Measurements from ENCODE around the gene TTYH2.

The TTYH2 gene

GRCh38 chr17:74215342-74215727 lies 2.0 kb downstream of the TTYH2 start:
- DNase-seq = no peak

GRCh38 chr17:74216505-74216904 lies 3.1 kb downstream of the TTYH2 start:
- DNase-seq = no peak

GRCh38 chr17:74217037-74217730 lies 3.8 kb downstream of the TTYH2 start:
- no peak for DNase-seq

GRCh38 chr17:74217888-74218287 lies 4.5 kb downstream of the TTYH2 start:
- no peak for DNase-seq

- DNase-seq = no peak
Observed at GRCh38 chr17:74218436-74218835, 5.1 kb downstream of the TTYH2 start.

- DNase-seq = no peak
Observed at GRCh38 chr17:74219576-74220133, 6.3 kb downstream of the TTYH2 start.

GRCh38 chr17:74220219-74220618 lies 6.8 kb downstream of the TTYH2 start:
- no peak for DNase-seq

GRCh38 chr17:74220946-74221818 lies 7.8 kb downstream of the TTYH2 start:
- no peak for DNase-seq

GRCh38 chr17:74222399-74222798 lies 9.0 kb downstream of the TTYH2 start:
- no peak for DNase-seq

- no peak for DNase-seq
Observed at GRCh38 chr17:74223901-74224300, 10.5 kb downstream of the TTYH2 start.

GRCh38 chr17:74224959-74225725 lies 11.8 kb downstream of the TTYH2 start:
- no peak for DNase-seq

GRCh38 chr17:74226252-74226651 lies 12.9 kb downstream of the TTYH2 start:
- DNase-seq = no peak

- DNase-seq = no peak
Observed at GRCh38 chr17:74227271-74228080, 14.1 kb downstream of the TTYH2 start.

- no peak for DNase-seq
Observed at GRCh38 chr17:74228306-74228978, 15.1 kb downstream of the TTYH2 start.

- no peak for DNase-seq
Observed at GRCh38 chr17:74230896-74231295, 17.5 kb downstream of the TTYH2 start.

- no peak for DNase-seq
Observed at GRCh38 chr17:74231928-74232907, 18.8 kb downstream of the TTYH2 start.

GRCh38 chr17:74233937-74234336 lies 20.6 kb downstream of the TTYH2 start:
- no peak for DNase-seq

GRCh38 chr17:74234486-74234885 lies 21.1 kb downstream of the TTYH2 start:
- no peak for DNase-seq

GRCh38 chr17:74235040-74235581 lies 21.7 kb downstream of the TTYH2 start:
- DNase-seq = no peak

GRCh38 chr17:74235911-74236371 lies 22.6 kb downstream of the TTYH2 start:
- DNase-seq = no peak
